ENCODE data around the gene SLC35E2B.
"Not testable (repeated sequence)": the region's sequence is repeated elsewhere in the genome, so short reads cannot be mapped to it uniquely, and the experiment has no call there.

GRCh38 chr1:1637479-1637875, 55.1 kb downstream of the SLC35E2B start:
- TF ChIP-seq CTCF, POLR2A (IDR thresholded peaks at IDR 0.05): not testable (repeated sequence)

Data from heart left ventricle (tissue), 13 donors.